Heart left ventricle (tissue), 16 donors: ENCODE measurements around the gene KSR2. TPM values are rescaled to one million over a fixed set of nuclear protein-coding genes. Genes with fewer than 3 reads are reported as not detected.

ENCODE experiments used
- ATAC-seq, 4 donors: fragments of 200-7000 bp; cut with Tn5 transposase; one replicate each; pipeline ENCODE4 v1.9.1; 2020 to 2022; ENCODE audit warnings: moderate library complexity in 4 of 4, mild to moderate bottlenecking in 3 of 4, moderate number of reproducible peaks in 1 of 4
- DNase-seq, 5 donors: peaks; one replicate each; pipeline ENCODE4 v3.0.0-alpha.2; 2020
- H3K27ac ChIP-seq, 12 donors: fragments of 200-600 bp; sonication (generic) in 4 of 12; one replicate each; pipeline versions ENCODE4 v1.5.0 to v1.8.0; 2016 to 2022; ENCODE audit warnings: mild to moderate bottlenecking in 2 of 12
- H3K27me3 ChIP-seq, 9 donors: fragments of 200-600 bp; sonication (generic) in 2 of 9; one replicate each; pipeline versions ENCODE4 v1.5.1 to v1.8.0; 2016 to 2022; ENCODE audit warnings: mild to moderate bottlenecking in 3 of 9
- H3K36me3 ChIP-seq, 9 donors: fragments of 200-600 bp; sonication (generic) in 2 of 9; one replicate each; pipeline versions ENCODE4 v1.5.0 to v1.8.0; 2018 to 2022; ENCODE audit warnings: mild to moderate bottlenecking in 2 of 9
- H3K4me1 ChIP-seq, 12 donors: fragments of 200-600 bp; sonication (generic) in 4 of 12; one replicate each; pipeline versions ENCODE4 v1.5.0 to v1.8.0; 2016 to 2022; ENCODE audit warnings: mild to moderate bottlenecking in 3 of 12
- H3K4me3 ChIP-seq, 12 donors: fragments of 200-600 bp; sonication (generic) in 4 of 12; one replicate each; pipeline versions ENCODE4 v1.5.0 to v1.8.0; 2017 to 2022; ENCODE audit warnings: mild to moderate bottlenecking in 9 of 12, moderate library complexity in 4 of 12
- H3K9me3 ChIP-seq, 12 donors: fragments of 200-600 bp; sonication (generic) in 4 of 12; one replicate each; pipeline versions ENCODE4 v1.5.0 to v1.8.0; 2016 to 2022; ENCODE audit warnings: mild to moderate bottlenecking in 1 of 12
- POLR2A ChIP-seq, 2 donors: fragments of 450-650 bp; IDR thresholded peaks; one replicate each; pipeline ENCODE4 v1.6.1; 2017; ENCODE audit warnings: antibody characterized with exemption in 2 of 2, mild to moderate bottlenecking in 2 of 2, moderate library complexity in 2 of 2
- WGBS, 4 donors: extraction: QIAGEN DNeasy Blood & Tissue Kit in 2 of 4; methylation state at CpG; one replicate each; pipeline versions ENCODE4 v1.1.5 to v1.1.7; 2013 to 2018; 5-methylcytosine and 5-hydroxymethylcytosine counted together
- intact Hi-C, 10 donors: fragments of 100-400 bp; cut with DNase I; formaldehyde crosslinking; loops; one replicate each; pipeline versions ENCODE4 v1.11.1 to v1.14.2; 2022
- polyA plus RNA-seq, 2 donors: library from polyadenylated mRNA; stranded (reverse); fragments of 200-250 nt; gene quantifications; one replicate each; pipeline ENCODE4 v1.2.3, GENCODE V29; 2013
- total RNA-seq, 9 donors: library from RNA; depleted of rRNA in 2 of 9; stranded (reverse); fragments of >200 nt in 2 of 9; fragmentation: NEBNext Ultra II Directional in 3 of 9; extraction: Animal tissue kit (Norgen Biotek cat#: 25700) in 3 of 9; gene quantifications; one replicate each; pipeline versions ENCODE4 v1.1.0 to v1.2.4, GENCODE V29; 2016 to 2023
- TF ChIP-seq, protein P1 (sequence below), 12 donors: fragments of 200-600 bp; sonication (generic) in 4 of 12; IDR thresholded peaks; one replicate each; pipeline versions ENCODE4 v1.5.0 to v1.8.0; 2018 to 2022; ENCODE audit warnings: antibody characterized with exemption in 12 of 12, mild to moderate bottlenecking in 5 of 12
- donor health status: ischemic (EF 13 %, LVEDD 7.1; RV severe dilation, severe dysfunction).
- donor health status: healthy with polysubstance abuse.
- donor health status: DM: no; HTN: yes; CAD: no.
- donor health status: DM: no; HTN: no; CAD: no.
- donor health status: ischemic (EF 25% LVEDD 6.9; RV normal size, moderate dysfunction).
- donor health status: ischemic (EF 25% LVEDD 5.7; RV mildly dilated, moderate dysfunction).
- donor health status: healthy.
- donor health status: DM: yes; HTN: yes; CAD: no.
- donor health status: ischemic (EF 35%, LVEDD 5.7; RV mildly dilated, moderate dysfunction).
- donor health status: nonischemic (EF 11% LVEDD 7.7; RV severe dilation, severe dysfunction).
- donor health status: DM: yes; HTN: yes; CAD: no.
- donor health status: PGD.
- donor health status: ischemic (EF 29% LVEDD 5.4; RV normal size, mild dysfunction).
- donor health status: nonischemic (EF 23%, LVEDD 6.1; RV moderate dilation, normal function).

The KSR2 gene
- total and polyA plus RNA-seq, 11 donors: under 0.01 to 0.02 (median 0.02) TPM; not detected in 8

DNA sequence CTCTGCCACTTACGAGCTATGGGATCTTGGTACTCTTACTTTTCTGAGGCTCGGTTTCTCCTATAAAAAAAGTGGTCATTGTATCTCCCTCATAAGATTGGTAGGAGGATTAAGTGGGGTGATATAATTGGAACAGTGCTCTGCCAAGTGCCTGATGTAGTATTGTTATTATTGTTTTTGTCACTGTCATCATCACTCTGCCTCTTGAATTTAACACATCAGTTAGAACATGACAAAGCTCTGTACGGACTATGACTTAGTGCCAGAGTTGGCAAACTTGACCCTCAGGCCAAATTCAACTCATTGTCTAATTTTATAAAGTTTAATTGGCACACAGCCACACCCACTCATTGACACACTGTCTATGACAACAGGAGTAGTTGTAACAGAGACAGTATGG, 378.4 kb downstream of the KSR2 start:
- peaks cover 0 to 46% (median 6%) of the 10 kb centered on the region in 9 donors for H3K27me3 ChIP-seq
- intact Hi-C loops: loop anchor here in 1 of 10 donors (10.0 kb wide), 1 partner anchor 244 kb away; no protein-coding TSS in a partner anchor
- DNase-seq (no peak), ATAC-seq (no peak)
- no peaks in the 10 kb centered on the region for H3K4me1 ChIP-seq
- no peak overlapping the region for H3K4me3 ChIP-seq
- TF ChIP-seq, protein P1, sequence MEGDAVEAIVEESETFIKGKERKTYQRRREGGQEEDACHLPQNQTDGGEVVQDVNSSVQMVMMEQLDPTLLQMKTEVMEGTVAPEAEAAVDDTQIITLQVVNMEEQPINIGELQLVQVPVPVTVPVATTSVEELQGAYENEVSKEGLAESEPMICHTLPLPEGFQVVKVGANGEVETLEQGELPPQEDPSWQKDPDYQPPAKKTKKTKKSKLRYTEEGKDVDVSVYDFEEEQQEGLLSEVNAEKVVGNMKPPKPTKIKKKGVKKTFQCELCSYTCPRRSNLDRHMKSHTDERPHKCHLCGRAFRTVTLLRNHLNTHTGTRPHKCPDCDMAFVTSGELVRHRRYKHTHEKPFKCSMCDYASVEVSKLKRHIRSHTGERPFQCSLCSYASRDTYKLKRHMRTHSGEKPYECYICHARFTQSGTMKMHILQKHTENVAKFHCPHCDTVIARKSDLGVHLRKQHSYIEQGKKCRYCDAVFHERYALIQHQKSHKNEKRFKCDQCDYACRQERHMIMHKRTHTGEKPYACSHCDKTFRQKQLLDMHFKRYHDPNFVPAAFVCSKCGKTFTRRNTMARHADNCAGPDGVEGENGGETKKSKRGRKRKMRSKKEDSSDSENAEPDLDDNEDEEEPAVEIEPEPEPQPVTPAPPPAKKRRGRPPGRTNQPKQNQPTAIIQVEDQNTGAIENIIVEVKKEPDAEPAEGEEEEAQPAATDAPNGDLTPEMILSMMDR (IDR thresholded peaks at IDR 0.05): no peak
- no peak for TF ChIP-seq POLR2A (IDR thresholded peaks at IDR 0.05)
- 77 to 83% (median 79%) methylated on average over 3 of the region's 3 CpGs for WGBS, 4 donors
- no peak overlapping the region for H3K27ac ChIP-seq
- no peaks in the 10 kb centered on the region for H3K36me3 ChIP-seq
- H3K9me3 ChIP-seq: peaks cover 0 to 19% (median 7%) of the 10 kb centered on the region in 12 donors

DNA sequence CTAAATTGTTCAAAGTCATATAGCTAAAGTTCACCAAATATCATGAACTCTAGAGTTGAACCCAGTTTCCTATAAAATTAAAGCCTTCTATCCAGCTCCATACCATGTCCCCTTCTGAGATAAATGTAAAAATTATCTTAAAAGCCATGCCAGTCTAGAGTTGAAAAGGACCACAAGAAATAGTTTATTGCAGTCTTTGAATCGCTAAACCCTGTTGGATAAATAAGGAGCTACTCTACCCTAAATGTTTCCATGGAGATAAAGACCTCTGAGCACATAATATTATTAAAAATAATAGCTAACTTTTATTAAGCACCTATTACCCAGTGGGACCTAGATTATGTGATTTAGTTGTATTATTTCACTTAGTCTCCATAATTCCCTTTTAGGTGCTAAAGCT, 379.8 kb downstream of the KSR2 start:
- H3K27ac ChIP-seq: no peak overlapping the region
- peaks cover 0 to 19% (median 7%) of the 10 kb centered on the region in 12 donors for H3K9me3 ChIP-seq
- H3K27me3 ChIP-seq: peaks cover 0 to 41% (median 12%) of the 10 kb centered on the region in 9 donors
- H3K36me3 ChIP-seq: no peaks in the 10 kb centered on the region
- ATAC-seq (no peak), DNase-seq (no peak)
- no peak overlapping the region for H3K4me3 ChIP-seq
- intact Hi-C loops: loop anchor here (2.0 to 10.0 kb wide), 9 partner anchors 222 to 377 kb away; no protein-coding TSS in a partner anchor
- TF ChIP-seq, protein P1 (IDR thresholded peaks at IDR 0.05): no peak
- TF ChIP-seq POLR2A (IDR thresholded peaks at IDR 0.05): no peak
- H3K4me1 ChIP-seq: no peaks in the 10 kb centered on the region
- 85 to 97% (median 92%) methylated on average over 1 of the region's 1 CpG for WGBS, 4 donors

DNA sequence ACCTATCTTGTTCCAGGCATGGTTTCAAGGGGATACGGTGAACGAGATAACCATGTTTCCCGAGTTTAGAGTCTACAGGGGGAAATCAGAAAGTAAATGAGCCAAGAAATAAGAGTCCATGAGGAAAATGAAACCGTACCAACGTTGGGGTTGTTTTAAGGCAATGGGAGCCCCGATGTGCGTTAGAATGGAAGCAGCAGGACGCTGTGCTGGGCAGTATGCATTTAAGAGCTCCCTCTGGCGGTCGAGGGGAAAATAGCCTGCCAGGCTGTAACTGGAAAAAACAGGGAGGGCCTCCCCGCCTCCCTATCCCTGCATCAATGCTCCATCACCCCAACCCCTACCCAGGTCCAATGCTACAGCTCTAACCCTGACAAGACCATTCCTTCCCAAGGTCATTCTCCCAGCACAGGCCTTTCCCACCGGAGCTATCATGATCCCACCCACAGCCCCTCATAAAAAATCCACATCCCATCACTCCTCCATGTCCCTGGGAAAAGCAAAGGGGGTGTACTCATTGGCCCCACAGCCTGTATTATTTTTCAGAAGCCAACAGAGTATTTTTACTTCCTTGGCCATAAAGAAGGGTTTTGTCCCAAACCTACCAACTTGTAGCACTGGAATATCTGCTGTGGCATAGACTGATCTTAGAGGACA, 381.0 kb downstream of the KSR2 start:
- Histone ChIP-seq H3K27me3 (peaks cover 0 to 43% (median 14%) of the 10 kb centered on the region in 9 donors), H3K27ac (no peak overlapping the region), H3K9me3 (peaks cover 0 to 19% (median 7%) of the 10 kb centered on the region in 12 donors), H3K4me1 (no peaks in the 10 kb centered on the region), H3K36me3 (no peaks in the 10 kb centered on the region), H3K4me3 (no peak overlapping the region)
- ATAC-seq: peak in 3 of 4 donors; percentile 50 to 67 (median 65)
- TF ChIP-seq POLR2A (IDR thresholded peaks at IDR 0.05): no peak
- TF ChIP-seq, protein P1 (IDR thresholded peaks at IDR 0.05): peak; percentile 64 to 85 (median 80)
- DNase-seq: peak in 4 of 5 donors; percentile 19 to 53 (median 34)
- 10 to 14% (median 13%) methylated on average over 12 of the region's 12 CpGs for WGBS, 4 donors
- intact Hi-C loops: loop anchor here (1.0 to 10.0 kb wide), 11 partner anchors 220 to 375 kb away; no protein-coding TSS in a partner anchor

DNA sequence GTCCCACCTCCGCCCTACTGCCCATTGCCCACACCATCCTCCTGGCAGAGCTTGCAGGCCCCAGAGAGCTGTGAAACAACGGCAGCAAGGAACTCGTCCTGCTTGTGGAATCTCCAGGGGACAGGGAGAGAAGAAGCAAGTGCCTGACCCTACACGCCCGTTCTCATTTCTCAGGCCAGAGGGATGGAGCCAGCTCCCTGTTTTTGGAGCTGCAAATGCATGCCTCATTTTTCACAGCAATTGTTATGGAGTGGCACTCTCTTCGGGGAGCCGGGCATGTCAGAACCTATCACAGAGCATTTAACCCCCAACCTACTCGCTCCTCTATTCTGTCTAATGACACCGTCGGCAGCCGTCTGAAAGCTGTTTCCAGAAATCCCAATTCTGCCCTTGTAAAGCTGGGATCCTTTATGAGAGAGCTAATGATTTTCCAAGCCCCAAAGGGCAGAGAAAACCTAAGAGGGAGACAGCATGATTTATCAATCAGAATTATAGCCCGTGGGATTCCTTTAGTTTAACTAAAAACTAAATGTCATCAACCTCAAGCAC, 385.0 kb downstream of the KSR2 start:
- WGBS, 4 donors: 22 to 32% (median 27%) methylated on average over 12 of the region's 12 CpGs
- Histone ChIP-seq H3K9me3 (no peaks in the 10 kb centered on the region), H3K27me3 (peaks cover 0 to 51% (median 9%) of the 10 kb centered on the region in 9 donors), H3K4me1 (peaks cover 0 to 10% (median 0%) of the 10 kb centered on the region in 12 donors), H3K36me3 (no peaks in the 10 kb centered on the region), H3K27ac (no peak overlapping the region), H3K4me3 (no peak overlapping the region)
- DNase-seq (no peak), ATAC-seq (no peak)
- TF ChIP-seq, protein P1 (IDR thresholded peaks at IDR 0.05): no peak
- TF ChIP-seq POLR2A (IDR thresholded peaks at IDR 0.05): no peak
- intact Hi-C loops: loop anchor here in 7 of 10 donors (10.0 kb wide), 3 partner anchors 251 to 369 kb away; no protein-coding TSS in a partner anchor
